ENCODE results near the gene WDR5. TPM values are rescaled to one million over a fixed set of nuclear protein-coding genes. Genes with fewer than 3 reads are reported as not detected.

The WDR5 gene
- total RNA-seq, 2 donors from 2014 or later, result 53.8 to 57.2 TPM

GRCh38 chr9:134192951-134193731, 57.3 kb downstream of the WDR5 start:
- Histone ChIP-seq H3K9ac (ENCODE audit: extremely low read depth, low read length, poor library complexity, severe bottlenecking) (no peak overlapping the region), H3K4me3 (ENCODE audit: low read length) (no peak overlapping the region), H3K36me3 (ENCODE audit: control insufficient read depth, insufficient read depth, low read length) (no peaks in the 10 kb centered on the region), H3K4me1 (ENCODE audit: control insufficient read depth, insufficient read depth, low read length) (no peaks in the 10 kb centered on the region), H3K9me3 (ENCODE audit: control insufficient read depth, low read length) (no peaks in the 10 kb centered on the region), H3K27me3 (ENCODE audit: control insufficient read depth, insufficient read depth, low read length, poor library complexity, severe bottlenecking) (no peaks in the 10 kb centered on the region), H3K27ac (ENCODE audit: low read depth, low read length) (no peak overlapping the region)
- no peak for TF ChIP-seq CTCF (conservative IDR thresholded peaks at IDR 0.05)
- no peaks in the 10 kb centered on the region for H3K4me1 Mint-ChIP-seq
- H3K9me3 Mint-ChIP-seq, result no peaks in the 10 kb centered on the region
- H3K27me3 Mint-ChIP-seq (ENCODE audit: insufficient read depth), result no peaks in the 10 kb centered on the region
- H3K4me3 Mint-ChIP-seq, result no peak overlapping the region
- H3K36me3 Mint-ChIP-seq (ENCODE audit: low read depth), result no peaks in the 10 kb centered on the region
- 88% methylated on average over 10 to 21 of the region's 21 CpGs for WGBS, 2 experiments (ENCODE audit: insufficient coverage in 1 of 2, insufficient read length in 1 of 2)
- no peak overlapping the region for H3K27ac Mint-ChIP-seq
- peak; percentile 35 for DNase-seq

- H3K4me3 ChIP-seq (ENCODE audit: low read length), result no peak overlapping the region
- DNase-seq, result no peak
- no peak overlapping the region for H3K9ac ChIP-seq (ENCODE audit: extremely low read depth, low read length, poor library complexity, severe bottlenecking)
- no peaks in the 10 kb centered on the region for H3K4me1 ChIP-seq (ENCODE audit: control insufficient read depth, insufficient read depth, low read length)
- no peaks in the 10 kb centered on the region for H3K36me3 ChIP-seq (ENCODE audit: control insufficient read depth, insufficient read depth, low read length)
- H3K36me3 Mint-ChIP-seq (ENCODE audit: low read depth), result no peaks in the 10 kb centered on the region
- no peaks in the 10 kb centered on the region for H3K9me3 ChIP-seq (ENCODE audit: control insufficient read depth, low read length)
- no peak overlapping the region for H3K27ac ChIP-seq (ENCODE audit: low read depth, low read length)
- no peaks in the 10 kb centered on the region for H3K27me3 Mint-ChIP-seq (ENCODE audit: insufficient read depth)
- no peaks in the 10 kb centered on the region for H3K27me3 ChIP-seq (ENCODE audit: control insufficient read depth, insufficient read depth, low read length, poor library complexity, severe bottlenecking)
- H3K4me1 Mint-ChIP-seq, result no peaks in the 10 kb centered on the region
- H3K27ac Mint-ChIP-seq, result no peak overlapping the region
- H3K4me3 Mint-ChIP-seq, result no peak overlapping the region
- 89 to 98% methylated on average over 9 to 11 of the region's 11 CpGs for WGBS, 2 experiments (ENCODE audit: insufficient coverage in 1 of 2, insufficient read length in 1 of 2)
- H3K9me3 Mint-ChIP-seq, result no peaks in the 10 kb centered on the region
- TF ChIP-seq CTCF (conservative IDR thresholded peaks at IDR 0.05), result no peak
These were observed 58.1 kb downstream of the WDR5 start for GRCh38 chr9:134193912-134194535.

- Mint-ChIP-seq H3K4me3 (no peak overlapping the region), H3K4me1 (no peaks in the 10 kb centered on the region), H3K9me3 (no peaks in the 10 kb centered on the region), H3K27me3 (ENCODE audit: insufficient read depth) (no peaks in the 10 kb centered on the region), H3K36me3 (ENCODE audit: low read depth) (no peaks in the 10 kb centered on the region), H3K27ac (no peak overlapping the region)
- H3K4me1 ChIP-seq (ENCODE audit: control insufficient read depth, insufficient read depth, low read length), result no peaks in the 10 kb centered on the region
- 84 to 85% methylated on average over 3 to 5 of the region's 6 CpGs for WGBS, 2 experiments (ENCODE audit: insufficient coverage in 1 of 2, insufficient read length in 1 of 2)
- no peak overlapping the region for H3K9ac ChIP-seq (ENCODE audit: extremely low read depth, low read length, poor library complexity, severe bottlenecking)
- H3K9me3 ChIP-seq (ENCODE audit: control insufficient read depth, low read length), result no peaks in the 10 kb centered on the region
- no peaks in the 10 kb centered on the region for H3K27me3 ChIP-seq (ENCODE audit: control insufficient read depth, insufficient read depth, low read length, poor library complexity, severe bottlenecking)
- H3K4me3 ChIP-seq (ENCODE audit: low read length), result no peak overlapping the region
- no peak for DNase-seq
- H3K27ac ChIP-seq (ENCODE audit: low read depth, low read length), result no peak overlapping the region
- no peak for TF ChIP-seq CTCF (conservative IDR thresholded peaks at IDR 0.05)
- H3K36me3 ChIP-seq (ENCODE audit: control insufficient read depth, insufficient read depth, low read length), result no peaks in the 10 kb centered on the region
These were observed 59.7 kb downstream of the WDR5 start for GRCh38 chr9:134195558-134195957.
